PC-3 (cell line): ENCODE measurements around the gene TAS1R3. TPM values are rescaled to one million over a fixed set of nuclear protein-coding genes. Genes with fewer than 3 reads are reported as not detected.

Experiments
- ATAC-seq: fragments of 200-7000 bp; cut with Tn5 transposase; 2 replicates; pipeline ENCODE4 v1.9.1; 2020; ENCODE audit warnings: mild to moderate bottlenecking, moderate library complexity
- BruUV-seq: library from RNA; stranded (reverse); fragments of 400-500 nt; replicated peaks from 2 replicates; lab custom pipeline; 2021; lab: Mats Ljungman, UMichigan
- CTCF ChIA-PET: fragments of 300-600 bp; sonication (Branson Sonifier 250); formaldehyde crosslinking; loops from one replicate; lab custom pipeline; 2022; ENCODE audit warnings: antibody characterized with exemption; lab: Charles Lee
- POLR2A ChIA-PET: fragments of 300-600 bp; sonication (Branson Sonifier 250); formaldehyde crosslinking; loops from one replicate; lab custom pipeline; 2022; ENCODE audit warnings: antibody characterized with exemption; ENCODE audit not compliant: unreplicated experiment; lab: Charles Lee
- DNase-seq: peaks from one replicate; pipeline ENCODE4 v3.0.0-alpha.2; 2015
- H2AFZ ChIP-seq: fragments of 300-600 bp; sonication (generic); 2 replicates; pipeline ENCODE4 v1.6.0; 2016; ENCODE audit warnings: antibody characterized with exemption, low read length
- H3F3A ChIP-seq: fragments of 300-600 bp; sonication (generic); one replicate; pipeline ENCODE4 v1.6.0; 2017; ENCODE audit warnings: antibody characterized with exemption, low read length, control low read depth, mild to moderate bottlenecking; ENCODE audit not compliant: unreplicated experiment
- H3K27ac ChIP-seq: fragments of 300-600 bp; sonication (generic); 2 replicates; pipeline ENCODE4 v1.5.1; 2016; ENCODE audit warnings: mild to moderate bottlenecking, low read length
- H3K27me3 ChIP-seq: fragments of 300-600 bp; sonication (generic); 2 replicates; pipeline ENCODE4 v1.6.1; 2016; ENCODE audit warnings: low read length, mixed read lengths
- H3K36me3 ChIP-seq: fragments of 300-600 bp; sonication (generic); 2 replicates; pipeline ENCODE4 v1.6.1; 2016; ENCODE audit warnings: low read depth, mixed run types, low read length, mixed read lengths
- H3K4me1 ChIP-seq: fragments of 300-600 bp; sonication (generic); 2 replicates; pipeline ENCODE4 v1.5.1; 2016; ENCODE audit warnings: low read length; ENCODE audit not compliant: insufficient read depth
- H3K4me2 ChIP-seq: fragments of 300-600 bp; sonication (generic); 2 replicates; pipeline ENCODE4 v1.6.0; 2016; ENCODE audit warnings: low read length
- H3K4me3 ChIP-seq: fragments of 300-600 bp; sonication (generic); 2 replicates; pipeline ENCODE4 v1.5.1; 2016; ENCODE audit warnings: mild to moderate bottlenecking, low read length, mixed read lengths
- H3K79me2 ChIP-seq: fragments of 300-600 bp; sonication (generic); 2 replicates; pipeline ENCODE4 v1.6.1; 2017; ENCODE audit warnings: low read length, mixed read lengths
- H3K9ac ChIP-seq: fragments of 300-600 bp; sonication (generic); 2 replicates; pipeline ENCODE4 v1.6.0; 2016; ENCODE audit warnings: mild to moderate bottlenecking, low read length
- H3K9me2 ChIP-seq: fragments of 300-600 bp; sonication (generic); replicated peaks from 2 replicates; pipeline ENCODE4 v1.6.1; 2016; ENCODE audit warnings: mixed run types, low read length, mixed read lengths
- H3K9me3 ChIP-seq: fragments of 300-600 bp; sonication (generic); 2 replicates; pipeline ENCODE4 v1.6.1; 2016; ENCODE audit warnings: low read length, mixed read lengths
- H4K20me1 ChIP-seq: fragments of 300-600 bp; sonication (generic); 2 replicates; pipeline ENCODE4 v1.6.1; 2016; ENCODE audit warnings: low read length, mixed read lengths
- CTCF ChIP-seq: fragments of 300-600 bp; sonication (generic); conservative IDR thresholded peaks from 2 replicates; pipeline ENCODE4 v1.5.1; 2017; ENCODE audit warnings: antibody characterized with exemption, low read depth, mild to moderate bottlenecking, low read length
- EZH2 ChIP-seq: fragments of 300-600 bp; sonication (generic); IDR thresholded peaks from one replicate; pipeline ENCODE4 v1.6.1; 2017; ENCODE audit warnings: antibody characterized with exemption, mild to moderate bottlenecking, low read length; ENCODE audit not compliant: unreplicated experiment
- EZH2phosphoT487 ChIP-seq: fragments of 300-600 bp; sonication (generic); IDR thresholded peaks from 2 replicates; pipeline ENCODE4 v1.6.1; 2018; ENCODE audit warnings: mild to moderate bottlenecking, antibody characterized with exemption, low read length, borderline replicate concordance
- intact Hi-C: fragments of 100-400 bp; cut with micrococcal nuclease; formaldehyde crosslinking; loops from 2 replicates; pipeline ENCODE4 v1.9.0; 2023
- total RNA-seq: library from RNA; depleted of rRNA; stranded (reverse); fragments of >200 nt; gene quantifications from 2 replicates; pipeline ENCODE4 v1.2.3, GENCODE V29; 2014

The TAS1R3 gene
- total RNA-seq, 1 experiment from 2014 or later, result 1.9 TPM

- H3K9me2 ChIP-seq, result no peaks in the 10 kb centered on the region
Observed at GRCh38 chr1:1349256-1350012, 18.4 kb downstream of the TAS1R3 start, which contains the start of gene DVL1. Gene DVL1 (minus strand): TSS chr1:1349418. CDS start chr1:1349065, 353 bp downstream.

GRCh38 chr1:1351511-1352427, 20.7 kb downstream of the TAS1R3 start:
- Histone ChIP-seq H3F3A (peaks cover 3% of the 10 kb centered on the region), H3K4me3 (peak overlapping the region; percentile 22; the same call in 1 of the 2 replicates), H3K9ac (no peak overlapping the region), H3K36me3 (no peaks in the 10 kb centered on the region), H3K27me3 (no peaks in the 10 kb centered on the region), H3K4me2 (peak overlapping the region; percentile 24), H3K9me3 (no peaks in the 10 kb centered on the region), H2AFZ (no peak overlapping the region), H3K79me2 (peaks cover 37% of the 10 kb centered on the region), H3K27ac (no peak overlapping the region), H3K9me2 (no peaks in the 10 kb centered on the region), H3K4me1 (peaks cover 37% of the 10 kb centered on the region), H4K20me1 (no peaks in the 10 kb centered on the region)
- CTCF ChIA-PET, result no interaction called here
- ATAC-seq (no peak), DNase-seq (no peak)
- POLR2A ChIA-PET, result no interaction called here
- intact Hi-C loops, result no loop called here
- BruUV-seq, result no TSS peak
- TF ChIP-seq EZH2, result no peak
- no peak for TF ChIP-seq CTCF
- TF ChIP-seq EZH2phosphoT487, result no peak

More at GRCh38 chr1:1349256-1350012, 18.4 kb downstream of the TAS1R3 start, which contains the start of gene DVL1:
- H3K9ac ChIP-seq, result peak within 1 kb of the TSS; percentile 93
- CTCF ChIA-PET, result no interaction called here
- peak within 1 kb of the TSS; percentile 91 for H3K4me3 ChIP-seq
- no peaks in the 10 kb centered on the region for H3K9me3 ChIP-seq
- peak within 1 kb of the TSS; percentile 62; the same call in 1 of the 2 replicates for H2AFZ ChIP-seq
- no peaks in the 10 kb centered on the region for H4K20me1 ChIP-seq
- H3K4me1 ChIP-seq, result peaks cover 54% of the 10 kb centered on the region
- DNase-seq, result peak; percentile 75
- H3K79me2 ChIP-seq, result peaks cover 59% of the 10 kb centered on the region
- POLR2A ChIA-PET, result no interaction called here
- TF ChIP-seq EZH2 (no peak), EZH2phosphoT487 (no peak), CTCF (peak; percentile 60)
- H3K27me3 ChIP-seq, result no peaks in the 10 kb centered on the region
- H3F3A ChIP-seq, result peaks cover 3% of the 10 kb centered on the region
- peak within 1 kb of the TSS; percentile 98 for H3K4me2 ChIP-seq
- ATAC-seq, result peak; percentile 5
- intact Hi-C loops, result loop anchor here (2.0 kb wide), 1 partner anchor 41 kb away; the partner anchor contains the start of gene PUSL1
- H3K36me3 ChIP-seq, result no peaks in the 10 kb centered on the region
- no TSS peak for BruUV-seq
- peak within 1 kb of the TSS; percentile 97 for H3K27ac ChIP-seq
